Esophagus squamous epithelium (tissue), 5 donors: Measurements from ENCODE around the gene BOD1L1. TPM values are rescaled to one million over a fixed set of nuclear protein-coding genes. Genes with fewer than 3 reads are reported as not detected.

Experiments used
- DNase-seq: peaks from one replicate; lab custom pipeline; 2025; lab: John Stamatoyannopoulos, UW
- H3K27ac ChIP-seq, 4 donors: fragments of 200-600 bp; sonication (generic); one replicate each; pipeline ENCODE4 v1.5.1; 2016 to 2019; ENCODE audit warnings: mild to moderate bottlenecking in 1 of 4
- H3K27me3 ChIP-seq, 4 donors: fragments of 200-600 bp; sonication (generic); 1 replicate in 3 of 4; 2 replicates in 1 of 4; pipeline versions ENCODE4 v1.5.1 to v1.6.0; 2017 to 2021; ENCODE audit warnings: antibody characterized with exemption in 1 of 4
- H3K36me3 ChIP-seq, 3 donors: fragments of 200-600 bp; sonication (generic); one replicate each; pipeline ENCODE4 v1.5.1; 2016 to 2019
- H3K4me1 ChIP-seq, 3 donors: fragments of 200-600 bp; sonication (generic); one replicate each; pipeline ENCODE4 v1.5.1; 2017 to 2019
- H3K4me3 ChIP-seq, 4 donors: fragments of 200-600 bp; sonication (generic); 1 replicate in 3 of 4; 2 replicates in 1 of 4; pipeline ENCODE4 v1.5.1; 2016 to 2019; ENCODE audit warnings: mild to moderate bottlenecking in 2 of 4, moderate library complexity in 1 of 4
- H3K9me3 ChIP-seq, 3 donors: fragments of 200-600 bp; sonication (generic); one replicate each; pipeline ENCODE4 v1.5.1; 2016 to 2019
- CTCF ChIP-seq, 6 experiments: fragments of 450-650 bp in 4 of 6; fragments of 200-600 bp in 2 of 6; sonication (generic) in 2 of 6; IDR thresholded peaks; one replicate each; pipeline ENCODE4 v1.5.1; 2016 to 2019; ENCODE audit warnings: antibody characterized with exemption in 6 of 6, mild to moderate bottlenecking in 4 of 6, moderate library complexity in 4 of 6
- POLR2A ChIP-seq, 4 donors: fragments of 450-650 bp; IDR thresholded peaks; one replicate each; pipeline ENCODE4 v1.6.1; 2017; ENCODE audit warnings: antibody characterized with exemption in 4 of 4, mild to moderate bottlenecking in 4 of 4, moderate library complexity in 3 of 4
- WGBS, 2 donors: methylation state at CpG; one replicate each; pipeline ENCODE4 v1.1.5; 2018; 5-methylcytosine and 5-hydroxymethylcytosine counted together
- intact Hi-C: fragments of 100-400 bp; cut with DNase I; formaldehyde crosslinking; loops from one replicate; pipeline ENCODE4 v1.15.0; 2022
- total RNA-seq, 4 donors: library from RNA; depleted of rRNA; stranded (reverse); fragments of >200 nt; gene quantifications; one replicate each; pipeline ENCODE4 v1.1.0, GENCODE V29; 2016
- donor health status: DM: yes; HTN: yes; CAD: no.

Gene BOD1L1
- 10 to 100 TPM; 15.0 to 37.0 (median 25.6) TPM for total RNA-seq

GRCh38 chr4:13627606-13628311 lies at the start of gene BOD1L1:
TSS of gene BOD1L1 (minus strand) at chr4:13627725. CDS start at chr4:13627587, 138 bp downstream.
- Histone ChIP-seq H3K4me3 (peak within 1 kb of the TSS; percentile 64 to 95 (median 86)), H3K27me3 (no peaks in the 10 kb centered on the region), H3K9me3 (no peaks in the 10 kb centered on the region), H3K4me1 (peaks cover 0 to 45% (median 11%) of the 10 kb centered on the region in 3 donors), H3K36me3 (no peaks in the 10 kb centered on the region), H3K27ac (peak within 1 kb of the TSS; percentile 91 to 99 (median 96))
- intact Hi-C loops = no loop called here
- TF ChIP-seq POLR2A (IDR thresholded peaks at IDR 0.05) (peak in 3 of 4 donors; percentile 7 to 76 (median 73)), CTCF (IDR thresholded peaks at IDR 0.05) (peak; percentile 20 to 62 (median 36))
- WGBS, 2 donors = 0% methylated on average over 26 to 42 of the region's 55 CpGs
- DNase-seq = peak; percentile 28

- intact Hi-C loops = no loop called here
- WGBS, 2 donors = 78 to 85% methylated on average over 1 of the region's 1 CpG
Observed at GRCh38 chr4:13674971-13675370, 47.4 kb upstream of the BOD1L1 start.

GRCh38 chr4:13673167-13673566 lies 45.6 kb upstream of the BOD1L1 start:
- TF ChIP-seq CTCF (IDR thresholded peaks at IDR 0.05) (no peak), POLR2A (IDR thresholded peaks at IDR 0.05) (no peak)
- H3K27me3 ChIP-seq = no peaks in the 10 kb centered on the region
- intact Hi-C loops = no loop called here
- peaks cover 0 to 5% (median 0%) of the 10 kb centered on the region in 3 donors for H3K9me3 ChIP-seq
- no peaks in the 10 kb centered on the region for H3K4me1 ChIP-seq
- DNase-seq = no peak
- H3K27ac ChIP-seq = no peak overlapping the region
- no peaks in the 10 kb centered on the region for H3K36me3 ChIP-seq
- no peak overlapping the region for H3K4me3 ChIP-seq

More at GRCh38 chr4:13674971-13675370, 47.4 kb upstream of the BOD1L1 start:
- TF ChIP-seq POLR2A (IDR thresholded peaks at IDR 0.05) (no peak), CTCF (IDR thresholded peaks at IDR 0.05) (no peak)
- no peaks in the 10 kb centered on the region for H3K27me3 ChIP-seq
- H3K27ac ChIP-seq = no peak overlapping the region
- H3K4me1 ChIP-seq = no peaks in the 10 kb centered on the region
- no peak overlapping the region for H3K4me3 ChIP-seq
- H3K9me3 ChIP-seq = peaks cover 0 to 5% (median 0%) of the 10 kb centered on the region in 3 donors
- no peak for DNase-seq
- no peaks in the 10 kb centered on the region for H3K36me3 ChIP-seq

- no peaks in the 10 kb centered on the region for H3K36me3 ChIP-seq
- DNase-seq = no peak
- TF ChIP-seq POLR2A (IDR thresholded peaks at IDR 0.05) (no peak), CTCF (IDR thresholded peaks at IDR 0.05) (no peak)
- no peaks in the 10 kb centered on the region for H3K4me1 ChIP-seq
- H3K27ac ChIP-seq = no peak overlapping the region
- H3K9me3 ChIP-seq = peaks cover 0 to 5% (median 0%) of the 10 kb centered on the region in 3 donors
- WGBS, 2 donors = 70 to 89% methylated on average over 4 of the region's 4 CpGs
- H3K27me3 ChIP-seq = no peaks in the 10 kb centered on the region
- no peak overlapping the region for H3K4me3 ChIP-seq
- intact Hi-C loops = no loop called here
Observed at GRCh38 chr4:13670456-13671160, 43.1 kb upstream of the BOD1L1 start.
